HG03108 (cell line): Measurements from ENCODE around the gene CC2D1B.

ENCODE experiments used
- ATAC-seq: cut with Tn5 transposase; IDR thresholded peaks from one replicate; pipeline ENCODE4 v1.9.1; 2021; ENCODE audit warnings: moderate library complexity; ENCODE audit not compliant: unreplicated experiment

Gene CC2D1B

GRCh38 chr1:52305417-52306226 is 60.4 kb downstream of the CC2D1B start:
- ATAC-seq = no peak
